Hematopoietic multipotent progenitor cell treated with erythropoietin and hydrocortisone succinate and interleukin-3 and kit ligand, for 8 days (in vitro differentiated cells): Measurements from ENCODE around the gene SFXN5.
A peak's percentile ranks its signal among the peaks of the same experiment; 100 is the strongest.

Experiments
- DNase-seq: peaks from one replicate; pipeline ENCODE4 v3.0.0-alpha.2; 2015

The SFXN5 gene

DNA sequence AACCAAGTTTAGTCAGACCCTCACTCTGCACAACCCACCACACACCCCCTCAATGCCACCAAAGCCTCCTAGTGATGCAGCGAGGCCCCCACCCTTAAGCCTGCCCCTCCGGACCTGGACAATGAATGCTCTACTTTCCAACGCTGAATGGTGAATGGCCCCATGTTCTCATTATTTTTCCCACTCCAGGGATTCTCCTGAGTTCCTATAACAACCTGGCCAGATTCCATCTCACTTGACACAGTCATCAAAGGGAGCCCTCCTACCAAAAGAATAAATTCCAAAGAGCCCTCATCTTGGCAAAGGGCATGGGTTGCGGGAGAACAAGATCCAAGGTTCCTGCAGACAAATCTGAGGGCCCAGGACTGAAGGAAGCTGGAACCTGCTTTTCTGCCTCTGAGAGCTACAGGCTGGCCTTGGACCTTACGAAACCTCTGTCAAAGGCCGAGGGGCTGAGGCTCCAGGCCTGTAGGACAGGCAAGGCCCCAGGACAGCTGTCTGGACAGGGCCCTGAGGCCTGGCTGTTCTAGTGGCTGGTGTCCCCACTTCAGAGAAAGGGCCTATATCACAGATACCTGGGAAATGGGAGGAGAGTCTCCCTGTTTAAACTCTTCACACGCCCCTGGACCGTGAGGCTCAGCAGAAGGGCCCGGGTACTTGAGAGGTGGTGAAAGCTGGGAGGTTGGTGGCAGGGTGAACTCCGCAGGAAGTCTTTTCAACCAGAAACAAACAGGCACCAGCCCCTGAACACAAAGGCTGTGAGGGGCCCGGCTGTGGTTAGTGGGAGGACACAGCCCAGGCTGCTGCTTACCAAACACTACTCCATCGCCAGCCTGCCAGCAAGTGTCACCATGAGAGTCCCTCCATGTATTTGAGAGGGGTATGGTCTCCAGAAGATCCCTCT is 27.3 kb downstream of the SFXN5 start:
- no peak for DNase-seq

DNA sequence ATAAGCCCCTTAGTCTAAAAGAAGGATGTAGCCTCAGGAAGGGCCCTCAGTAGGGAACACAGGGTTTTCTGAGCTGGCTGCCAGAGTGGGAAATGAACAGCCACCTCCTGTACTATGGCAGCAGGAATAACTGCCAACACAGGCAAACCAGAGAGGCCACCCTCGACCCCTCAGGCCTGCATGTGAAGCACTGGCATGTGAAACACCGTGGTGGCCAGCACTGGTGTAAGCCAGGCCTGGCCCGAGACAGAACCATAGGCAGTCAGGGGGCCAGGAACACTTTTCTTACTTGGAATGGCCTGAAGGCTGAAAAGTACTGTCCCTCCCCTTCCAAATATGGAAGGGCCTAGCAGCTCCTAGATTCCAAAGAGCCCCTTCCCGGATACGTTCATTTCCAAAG is 28.2 kb downstream of the SFXN5 start:
- DNase-seq, result no peak

DNA sequence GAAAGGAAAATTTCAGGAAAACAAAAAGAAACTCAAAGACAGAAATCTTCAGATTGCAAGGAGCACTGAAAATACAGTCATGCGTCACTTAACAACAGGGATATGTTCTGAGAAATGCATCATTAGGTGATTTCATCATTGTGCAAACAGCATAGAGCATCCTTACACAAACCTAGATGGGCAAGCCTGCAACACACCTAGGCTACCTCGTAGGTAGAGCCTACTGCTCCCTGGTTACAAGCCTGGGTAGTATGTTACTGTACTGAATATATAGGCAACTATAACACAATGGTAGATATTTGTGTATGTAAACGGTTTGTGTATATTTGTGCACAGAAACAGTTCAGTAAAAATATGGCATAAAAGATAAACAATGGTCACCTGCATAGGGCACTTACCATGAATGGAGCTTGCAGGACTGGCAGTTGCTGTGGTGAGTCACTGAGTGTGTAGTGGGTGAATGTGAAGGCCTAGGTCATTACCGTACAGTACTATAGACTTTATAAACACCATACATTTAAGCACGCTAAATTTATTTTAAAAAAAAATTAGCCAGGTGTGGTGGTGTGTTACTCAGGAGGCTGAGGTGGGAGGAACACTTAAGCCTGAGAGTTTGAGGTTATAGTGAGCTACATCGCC is 33.4 kb downstream of the SFXN5 start:
- DNase-seq, result no peak

DNA sequence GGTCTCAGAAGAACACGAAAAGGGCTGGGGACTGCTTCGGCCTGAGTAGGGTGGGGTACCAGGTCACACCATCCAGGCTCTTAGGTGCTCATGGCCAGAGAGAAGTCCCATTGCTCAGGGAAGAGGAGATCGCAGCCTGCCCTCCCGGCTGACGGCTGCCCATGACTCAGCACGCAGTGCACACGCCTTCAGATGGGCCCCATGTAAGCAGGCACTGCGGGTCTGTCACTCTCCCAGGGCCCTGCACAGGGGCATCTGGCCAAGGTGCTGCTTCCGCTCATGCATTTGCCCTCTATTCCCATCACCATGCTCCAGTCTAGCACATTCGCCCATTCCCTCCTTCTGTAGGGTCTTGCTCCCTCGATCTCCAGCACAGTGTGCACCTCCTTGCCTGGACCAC is 34.7 kb downstream of the SFXN5 start:
- no peak for DNase-seq

DNA sequence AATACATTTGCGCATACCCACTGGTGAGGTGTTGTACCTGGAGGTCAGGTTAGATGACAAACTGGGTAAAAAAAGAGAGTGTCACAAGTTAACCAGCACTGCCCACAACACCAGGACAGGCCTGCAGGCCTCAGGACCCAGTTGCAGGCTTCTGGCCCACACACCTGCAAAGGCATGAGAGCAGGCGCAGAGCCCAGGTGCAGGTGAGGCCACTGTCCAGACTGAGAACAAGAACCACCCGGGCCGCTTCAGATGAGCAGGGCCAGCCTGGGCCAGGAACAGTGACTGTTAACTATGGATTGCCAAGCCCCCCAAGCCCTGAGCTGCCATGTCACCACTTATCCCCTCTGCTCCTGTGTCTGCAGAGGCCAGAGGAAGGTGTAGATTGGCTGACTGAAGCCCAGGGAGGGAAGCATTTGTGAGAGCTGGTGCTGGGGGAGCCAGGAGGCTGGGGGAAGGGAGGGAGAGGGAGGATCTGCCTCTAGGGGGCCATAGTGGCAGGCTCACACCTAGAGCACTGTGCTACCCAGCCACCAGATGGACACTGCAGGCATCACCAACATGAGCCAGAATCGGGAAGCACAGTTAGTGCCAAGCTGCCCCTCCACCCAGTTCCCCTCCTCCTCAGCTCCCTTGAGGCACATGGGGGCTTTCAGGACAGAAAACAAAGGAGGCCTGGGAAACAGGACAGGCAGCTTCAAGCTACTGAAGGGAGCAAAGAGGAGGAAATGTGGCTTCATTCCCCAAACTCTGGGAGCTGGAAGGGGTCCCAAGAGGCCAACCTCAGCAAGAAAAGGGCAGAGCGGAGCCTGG is 35.4 kb downstream of the SFXN5 start:
- DNase-seq, result peak; percentile 8

DNA sequence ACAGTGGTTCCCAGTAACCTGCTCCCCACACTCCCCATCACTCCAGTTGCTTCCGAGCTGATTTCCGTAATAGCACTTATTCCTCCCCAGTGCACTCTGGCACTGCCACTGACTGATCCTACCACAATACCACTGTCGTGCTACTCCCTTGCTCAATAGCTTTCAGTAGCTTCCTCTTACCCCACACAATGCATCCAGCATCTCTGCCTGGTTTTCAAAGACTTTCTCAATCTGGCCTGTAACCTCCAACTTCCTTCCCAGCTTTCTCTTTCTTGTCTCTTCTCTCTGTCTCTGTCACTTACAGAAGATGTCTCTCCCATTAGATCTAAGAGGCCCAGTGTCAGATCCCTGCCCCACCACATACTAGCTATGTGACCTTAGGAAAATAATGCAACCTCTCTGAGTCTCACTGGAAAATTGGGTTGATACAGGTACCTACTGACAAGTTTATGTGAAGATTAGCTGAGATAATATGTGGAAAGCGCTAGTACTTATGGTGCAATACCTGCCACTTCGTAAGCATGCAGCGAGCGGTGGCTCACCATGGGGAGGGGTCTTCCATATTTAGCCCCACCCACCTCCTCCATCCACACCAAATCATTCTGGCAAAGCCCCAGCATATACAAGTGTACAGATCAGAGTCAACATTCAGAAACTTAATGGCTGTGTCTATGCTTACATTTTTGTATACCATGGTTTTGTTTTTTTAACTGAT is 36.7 kb downstream of the SFXN5 start:
- DNase-seq, result peak; percentile 8

DNA sequence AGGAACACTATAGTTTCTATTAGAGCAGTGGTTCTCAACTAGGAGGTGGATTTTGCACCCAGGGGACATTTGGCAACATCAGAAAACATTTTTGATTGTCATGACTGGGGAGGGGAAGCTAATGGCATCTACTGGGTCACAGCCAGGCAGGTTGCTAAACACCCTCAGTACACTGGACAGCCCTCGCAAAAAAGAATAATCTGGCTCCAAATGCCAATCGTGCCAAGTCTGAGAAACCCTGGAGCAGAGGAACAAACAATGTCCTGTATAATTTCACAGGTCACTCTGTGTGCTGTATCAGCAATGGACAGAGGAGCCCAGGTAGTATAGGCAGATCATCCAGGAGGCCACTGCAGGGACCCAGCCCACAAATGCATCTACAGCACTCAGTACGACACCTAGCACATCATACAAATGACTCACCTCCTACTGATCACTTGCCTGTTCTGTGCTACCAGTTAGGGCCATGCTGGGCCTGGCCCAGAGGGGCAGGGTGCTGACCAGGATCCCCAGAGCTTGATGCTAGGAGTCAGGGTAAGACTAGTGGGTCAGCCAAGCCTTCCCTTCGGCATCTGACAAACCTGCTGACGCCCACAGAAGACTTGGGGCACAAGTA is 37.6 kb downstream of the SFXN5 start:
- DNase-seq, result no peak

DNA sequence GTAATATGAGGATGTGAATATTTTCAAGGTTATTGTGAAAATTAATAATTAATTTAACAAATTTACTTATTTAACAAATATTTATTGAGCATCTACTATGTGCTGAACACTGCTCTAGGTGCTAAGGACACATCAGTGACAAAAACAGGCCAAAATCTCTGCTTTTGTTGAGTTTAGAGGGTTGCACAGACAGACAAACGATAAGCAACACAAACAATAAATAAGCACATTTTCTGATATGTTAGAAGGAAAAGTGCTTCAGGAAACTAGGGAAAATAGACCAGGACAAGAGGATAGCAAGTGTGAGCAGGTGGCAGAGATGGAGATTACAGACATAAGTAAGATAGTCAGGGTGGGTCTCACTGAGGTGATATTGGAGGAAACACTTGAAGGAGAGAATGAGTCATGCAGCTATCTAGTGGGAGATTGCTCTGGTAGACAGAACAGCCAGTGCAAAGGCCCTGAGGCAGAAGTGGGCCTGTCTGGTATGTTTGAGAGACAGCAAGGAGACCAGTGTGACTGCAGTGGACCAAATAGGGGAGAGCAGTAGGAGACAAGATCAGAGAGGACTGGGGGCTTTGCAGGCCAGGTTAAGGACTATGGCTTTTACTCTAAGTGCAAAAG is 38.3 kb downstream of the SFXN5 start:
- DNase-seq, result no peak

DNA sequence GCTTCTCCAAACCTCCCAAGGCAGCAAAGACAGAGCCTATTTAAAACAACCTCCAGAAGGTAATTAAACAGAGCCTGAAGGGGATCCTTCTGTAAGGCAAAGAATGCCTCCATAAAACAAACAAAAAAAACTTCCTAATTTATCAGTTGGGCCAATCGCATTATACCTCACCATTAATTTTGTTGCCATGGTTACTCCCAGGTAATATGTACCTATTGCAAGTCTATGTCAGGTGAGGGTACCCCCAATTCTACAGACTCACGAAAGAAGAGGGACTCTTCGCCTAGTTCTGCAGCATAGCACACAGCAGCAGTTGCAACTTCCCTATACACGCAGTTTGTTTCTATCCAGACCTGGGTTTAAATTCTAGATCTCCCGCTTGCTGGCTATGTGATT is 38.8 kb downstream of the SFXN5 start:
- no peak for DNase-seq

DNA sequence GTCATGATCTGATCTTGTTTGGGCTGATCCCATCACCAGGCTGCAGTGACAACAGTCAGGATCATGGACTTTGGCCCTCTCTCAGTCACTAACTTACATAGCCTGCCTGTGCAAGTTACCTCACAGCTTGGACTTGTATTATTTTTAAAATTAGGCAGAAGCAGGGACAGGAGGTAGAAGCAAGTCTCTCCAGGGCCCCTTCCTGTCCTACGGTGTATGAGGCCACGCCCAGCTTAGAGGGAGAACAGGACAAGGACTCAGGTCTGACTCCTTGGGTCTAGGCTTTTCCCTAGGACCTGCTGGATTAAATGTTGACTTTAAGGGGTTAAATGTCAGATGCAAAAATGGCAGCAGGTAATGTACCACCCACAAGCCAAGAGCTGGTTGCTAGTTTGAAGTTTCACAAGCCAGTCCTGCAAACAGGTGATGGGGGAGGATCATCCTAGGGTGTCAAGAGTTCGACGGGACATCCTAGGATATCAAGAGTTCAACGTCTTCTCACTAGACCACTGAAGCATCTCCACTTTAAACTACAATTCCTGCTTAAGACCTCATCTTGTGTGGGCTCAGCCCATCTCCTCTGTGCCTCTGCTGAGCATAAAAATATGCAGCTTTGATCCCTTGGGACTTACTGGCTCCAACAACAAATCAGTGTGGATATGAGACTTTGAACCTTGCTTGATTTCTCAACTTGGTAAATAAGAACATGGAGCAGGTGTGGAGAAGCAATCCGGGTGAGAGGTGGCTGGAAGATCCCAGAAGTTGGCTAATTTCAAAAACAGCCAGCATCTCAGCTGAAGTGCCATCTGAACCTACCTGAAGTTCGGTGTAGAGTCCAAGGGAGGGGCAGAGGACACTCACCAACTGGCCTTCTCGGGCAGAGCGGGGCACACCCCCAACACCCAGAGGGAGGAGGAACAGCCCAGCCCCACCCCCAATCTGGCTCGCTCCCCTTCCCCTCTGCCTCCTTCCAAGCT is 39.5 kb downstream of the SFXN5 start:
- DNase-seq, result no peak

DNA sequence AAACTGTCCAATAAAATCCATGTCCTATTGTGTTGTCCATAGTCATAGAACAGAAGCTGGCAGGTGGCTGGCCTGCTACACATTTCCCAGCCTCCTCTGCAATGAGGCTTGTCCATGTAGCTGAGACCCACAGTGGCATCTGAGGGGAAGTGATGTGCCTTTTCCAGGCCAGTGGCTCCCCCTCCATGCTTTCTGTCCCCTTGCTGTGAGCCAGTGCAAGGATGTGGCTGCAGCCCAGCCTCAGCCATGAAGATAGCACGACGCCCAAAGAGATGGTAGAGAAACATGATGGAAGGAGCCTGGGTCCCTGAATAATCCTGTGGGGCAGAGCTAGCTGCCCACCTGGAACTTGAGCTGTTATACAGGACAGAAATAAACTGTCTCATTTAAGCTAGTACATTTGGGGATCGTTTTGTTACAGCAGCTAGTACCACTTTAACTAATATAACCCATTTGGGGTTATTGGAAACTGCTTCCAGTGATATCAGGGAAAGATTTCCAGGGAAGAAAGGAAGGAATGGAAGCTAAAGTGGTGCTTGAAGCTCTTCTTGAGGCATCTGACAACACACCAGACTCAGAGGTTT is 40.3 kb downstream of the SFXN5 start:
- DNase-seq, result no peak

DNA sequence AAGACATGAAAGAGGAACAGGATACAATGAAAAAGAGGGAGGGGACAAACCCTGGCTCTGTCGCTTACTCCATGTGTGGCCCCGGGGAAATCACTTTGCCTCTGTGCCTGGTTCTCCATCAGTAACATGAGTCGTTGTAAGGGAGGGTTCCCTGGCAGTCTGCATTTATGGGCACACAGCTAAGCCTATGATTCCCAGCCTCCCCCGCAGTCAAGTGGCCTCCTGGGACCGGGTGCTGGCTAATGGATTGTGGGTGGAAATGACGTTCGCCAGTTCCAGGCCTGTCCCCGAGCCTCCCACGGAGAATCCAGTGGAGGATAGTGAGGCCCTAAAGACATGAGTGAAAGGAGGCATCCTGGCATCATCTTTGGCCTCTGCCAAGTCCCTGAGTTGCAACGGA is 42.7 kb downstream of the SFXN5 start:
- DNase-seq, result no peak

DNA sequence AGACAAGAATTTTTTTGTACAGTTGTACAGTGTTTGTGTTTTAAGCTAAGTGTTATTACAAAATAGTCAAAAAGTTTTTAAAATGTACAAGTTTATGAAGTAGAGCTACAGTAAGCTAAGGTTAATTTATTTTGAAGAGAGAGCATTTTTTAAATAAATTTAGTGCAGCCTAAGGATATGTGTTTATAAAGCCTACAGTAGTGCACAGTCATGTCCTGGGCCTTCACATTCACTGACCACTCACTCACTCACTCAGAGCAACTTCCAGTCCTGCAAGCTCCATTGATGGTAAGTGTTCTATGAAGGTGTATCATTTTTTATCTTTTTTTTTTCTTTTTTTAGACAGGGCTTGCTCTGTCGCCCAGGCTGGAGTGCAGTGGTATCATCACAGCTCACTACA is 44.2 kb downstream of the SFXN5 start:
- no peak for DNase-seq

DNA sequence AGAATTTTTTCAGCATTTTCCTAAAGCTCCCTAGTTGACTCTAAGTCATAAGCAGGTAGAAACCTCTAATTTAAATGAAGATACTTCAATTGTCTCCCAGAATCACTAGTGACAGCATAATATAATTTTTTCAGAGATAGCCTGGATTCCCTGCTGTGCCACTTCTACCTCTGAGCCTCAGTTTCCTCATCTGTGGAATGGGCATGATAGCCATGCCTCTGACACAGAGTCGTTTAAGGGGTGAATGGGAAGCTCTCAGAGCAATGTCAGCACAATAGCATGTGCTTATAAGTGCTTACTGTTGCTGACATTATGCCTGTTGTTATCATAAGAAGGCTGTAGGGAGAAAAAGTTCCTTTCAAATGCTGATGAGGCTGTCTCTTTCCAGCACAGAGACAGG is 48.0 kb downstream of the SFXN5 start:
- no peak for DNase-seq

DNA sequence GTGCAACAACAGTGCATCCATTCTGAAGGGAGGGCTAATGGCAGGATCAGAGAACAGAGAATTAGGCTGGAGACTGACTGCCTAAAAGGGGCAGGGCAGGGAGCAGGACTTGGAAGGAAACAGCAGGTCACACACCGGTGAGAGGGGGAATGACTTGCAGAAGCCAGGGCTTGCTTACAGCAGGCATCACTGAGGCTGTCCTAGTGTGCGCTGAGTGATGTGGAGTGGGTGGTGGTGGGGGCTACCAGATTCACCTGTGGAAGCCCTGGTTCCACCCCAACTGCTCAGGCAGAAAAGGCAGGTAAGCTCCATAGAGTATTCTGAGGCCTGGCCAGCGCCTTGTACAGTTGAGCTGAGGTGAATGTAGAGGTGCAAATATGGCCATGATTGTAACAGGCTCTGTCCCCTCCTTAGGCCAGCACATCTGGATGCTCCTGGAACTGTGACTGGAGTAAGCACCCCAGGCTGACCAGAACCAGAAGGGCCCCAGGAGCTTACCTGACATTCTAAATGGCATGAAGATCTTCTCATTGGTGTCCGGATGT is 49.4 kb downstream of the SFXN5 start:
- no peak for DNase-seq

DNA sequence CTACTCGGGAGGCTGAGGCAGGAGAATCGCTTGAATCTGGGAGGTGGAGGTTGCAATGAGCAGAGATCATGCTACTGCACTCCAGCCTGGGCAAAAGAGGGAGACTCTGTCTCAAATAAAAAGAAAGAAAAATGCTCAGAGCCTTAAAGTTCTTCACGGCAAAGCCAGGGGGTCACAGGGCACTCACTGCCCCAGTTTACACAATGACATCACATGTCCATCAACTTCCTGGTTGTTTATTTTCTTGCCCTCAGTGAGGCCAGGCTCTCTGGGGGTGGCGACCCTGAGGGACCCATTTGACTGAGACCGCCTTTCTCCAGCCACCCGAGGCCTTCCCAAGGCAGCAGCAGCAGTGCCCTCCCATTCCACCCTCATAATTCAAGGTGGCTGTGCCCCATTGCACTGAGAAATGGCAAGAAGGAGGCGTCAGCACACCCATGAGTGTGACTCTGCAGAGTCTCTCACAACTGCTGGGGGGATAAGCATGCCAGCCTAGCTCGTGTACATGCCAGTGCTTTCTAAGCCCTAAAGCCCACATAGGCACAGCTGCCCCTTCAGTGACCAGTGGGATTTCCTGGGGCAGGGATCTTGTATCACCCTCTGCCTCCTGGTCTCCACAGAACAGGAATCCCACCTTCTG is 50.0 kb downstream of the SFXN5 start:
- DNase-seq, result no peak

DNA sequence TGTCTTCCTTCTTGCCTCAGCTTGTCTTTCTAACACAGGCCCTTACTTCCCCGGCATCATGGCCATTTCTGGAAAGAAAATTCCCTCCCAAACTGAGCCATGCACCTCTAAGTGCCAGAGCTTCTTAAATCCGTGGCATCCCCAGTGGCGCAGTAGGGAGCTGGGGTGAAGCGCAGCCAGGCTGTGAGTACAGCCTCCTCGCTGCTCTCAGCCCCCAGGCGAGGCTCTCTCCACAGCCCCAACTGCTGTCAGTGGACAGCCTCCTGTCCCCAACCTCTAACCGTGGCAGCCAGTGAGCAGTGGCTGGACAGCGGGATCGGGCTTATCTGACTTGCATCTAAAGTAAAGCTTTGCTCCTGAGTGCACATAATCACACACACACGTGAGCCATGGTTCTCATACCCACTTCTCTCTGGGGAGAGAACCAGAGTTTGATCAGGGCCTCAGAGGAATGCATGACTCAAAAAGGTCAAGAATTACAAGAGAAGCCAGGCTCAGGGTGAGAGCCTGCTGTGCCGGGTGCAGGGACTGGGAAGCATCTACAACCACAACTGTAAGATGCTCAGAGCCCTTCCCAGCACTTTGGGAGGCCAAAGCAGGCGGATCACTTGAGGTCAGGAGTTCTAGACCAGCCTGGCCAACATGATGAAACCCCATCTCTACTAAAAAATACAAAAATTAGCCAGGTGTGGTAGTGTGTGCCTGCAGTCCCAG is 50.7 kb downstream of the SFXN5 start:
- no peak for DNase-seq

DNA sequence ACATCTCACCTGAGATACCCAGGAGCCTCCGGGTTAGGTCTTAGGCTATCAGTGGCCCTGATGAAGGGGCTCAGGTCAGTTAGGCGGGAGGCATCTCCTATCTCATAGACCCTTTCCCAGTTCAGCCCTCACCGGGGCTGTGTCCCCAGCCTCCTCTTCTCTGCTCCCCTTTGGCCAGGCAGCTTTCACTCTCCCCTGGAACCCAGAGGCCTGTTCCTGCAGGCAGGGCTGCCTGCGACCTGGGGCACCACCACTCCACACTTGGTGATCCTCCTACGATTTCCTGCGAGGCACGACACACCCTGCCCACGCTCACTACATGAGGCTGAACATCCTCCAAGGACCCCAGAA is 51.2 kb downstream of the SFXN5 start:
- no peak for DNase-seq
